H9 (cell line): Measurements from ENCODE around the gene TMPRSS3. TPM values are rescaled to one million over a fixed set of nuclear protein-coding genes. Genes with fewer than 3 reads are reported as not detected.

Experiments
- DNase-seq: peaks from one replicate; pipeline ENCODE4 v3.0.0-alpha.2; 2017
- H2AFZ ChIP-seq: one replicate; pipeline ENCODE4 v1.6.1; 2013; ENCODE audit warnings: mild to moderate bottlenecking, low read length, control low read depth, moderate library complexity
- H2AK5ac ChIP-seq: 2 replicates; pipeline ENCODE4 v1.6.1; 2013; ENCODE audit warnings: low read length, control low read depth, mixed read lengths; ENCODE audit not compliant: insufficient read length
- H2BK120ac ChIP-seq: one replicate; pipeline ENCODE4 v1.6.1; 2013; ENCODE audit warnings: low read depth, mild to moderate bottlenecking, low read length, control low read depth, inconsistent platforms; ENCODE audit not compliant: poor library complexity, severe bottlenecking
- H2BK12ac ChIP-seq: 2 replicates; pipeline ENCODE4 v1.6.1; 2013; ENCODE audit warnings: low read length, control low read depth, mixed read lengths, low read depth; ENCODE audit not compliant: insufficient read length
- H2BK15ac ChIP-seq: 2 replicates; pipeline ENCODE4 v1.6.1; 2013; ENCODE audit warnings: low read depth, low read length, control low read depth
- H2BK20ac ChIP-seq: one replicate; pipeline ENCODE4 v1.6.1; 2013; ENCODE audit warnings: low read depth, mild to moderate bottlenecking, low read length, control low read depth, inconsistent platforms; ENCODE audit not compliant: poor library complexity, severe bottlenecking
- H2BK5ac ChIP-seq: 2 replicates; pipeline ENCODE4 v1.6.1; 2013; ENCODE audit warnings: low read length, control low read depth, mixed read lengths; ENCODE audit not compliant: insufficient read length
- H3K14ac ChIP-seq: 2 replicates; pipeline ENCODE4 v1.6.1; 2013; ENCODE audit warnings: low read length, control low read depth; ENCODE audit not compliant: insufficient read depth
- H3K18ac ChIP-seq: 2 replicates; pipeline ENCODE4 v1.6.1; 2013; ENCODE audit warnings: low read depth, mild to moderate bottlenecking, mixed read lengths, low read length, control low read depth; ENCODE audit not compliant: insufficient read length
- H3K23ac ChIP-seq: 2 replicates; pipeline ENCODE4 v1.6.1; 2013; ENCODE audit warnings: low read length, control low read depth, mixed read lengths, low read depth; ENCODE audit not compliant: insufficient read length
- H3K23me2 ChIP-seq: 2 replicates; pipeline ENCODE4 v1.6.1; 2013; ENCODE audit warnings: low read depth, mild to moderate bottlenecking, mixed read lengths, low read length, control low read depth; ENCODE audit not compliant: insufficient read length, poor library complexity, severe bottlenecking
- H3K27ac ChIP-seq: 2 replicates; pipeline ENCODE4 v1.5.1; 2013; ENCODE audit warnings: low read length, control low read depth, mixed read lengths, low read depth; ENCODE audit not compliant: insufficient read length
- H3K27me3 ChIP-seq: 2 replicates; pipeline ENCODE4 v1.6.1; 2013; ENCODE audit warnings: low read length, control low read depth, inconsistent platforms; ENCODE audit not compliant: insufficient read depth
- H3K4ac ChIP-seq: 2 replicates; pipeline ENCODE4 v1.6.1; 2013; ENCODE audit warnings: low read depth, mild to moderate bottlenecking, control low read depth, inconsistent platforms, low read length, moderate library complexity
- H3K4me1 ChIP-seq: 2 replicates; pipeline ENCODE4 v1.6.1; 2013; ENCODE audit warnings: low read length, control low read depth, inconsistent platforms; ENCODE audit not compliant: insufficient read depth
- H3K4me2 ChIP-seq: 2 replicates; pipeline ENCODE4 v1.6.1; 2013; ENCODE audit warnings: low read length, control low read depth, mixed read lengths; ENCODE audit not compliant: insufficient read length, insufficient read depth
- H3K56ac ChIP-seq: 2 replicates; pipeline ENCODE4 v1.6.1; 2013; ENCODE audit warnings: low read depth, mild to moderate bottlenecking, mixed read lengths, low read length, control low read depth; ENCODE audit not compliant: insufficient read length
- H3K79me1 ChIP-seq: 2 replicates; pipeline ENCODE4 v1.6.1; 2013; ENCODE audit warnings: low read depth, mild to moderate bottlenecking, moderate library complexity, low read length, control low read depth, inconsistent platforms; ENCODE audit not compliant: insufficient read depth, poor library complexity, severe bottlenecking
- H3K79me2 ChIP-seq: 2 replicates; pipeline ENCODE4 v1.6.1; 2013; ENCODE audit warnings: low read length, control low read depth, inconsistent platforms; ENCODE audit not compliant: insufficient read depth
- H3K9ac ChIP-seq: 2 replicates; pipeline ENCODE4 v1.6.1; 2013; ENCODE audit warnings: low read length, control low read depth, mixed read lengths; ENCODE audit not compliant: insufficient read length; ENCODE audit errors: extremely low read depth
- H3K9me3 ChIP-seq: one replicate; pipeline ENCODE4 v1.6.1; 2013; ENCODE audit warnings: low read depth, low read length, inconsistent platforms; ENCODE audit not compliant: control insufficient read depth
- H3T11ph ChIP-seq: one replicate; pipeline ENCODE4 v1.6.1; 2013; ENCODE audit warnings: mild to moderate bottlenecking, low read length, control low read depth, inconsistent platforms
- H4K20me1 ChIP-seq: one replicate; pipeline ENCODE4 v1.6.1; 2013; ENCODE audit not compliant: control insufficient read depth, insufficient read length, insufficient read depth
- H4K5ac ChIP-seq: 2 replicates; pipeline ENCODE4 v1.6.1; 2013; ENCODE audit warnings: low read depth, mild to moderate bottlenecking, mixed read lengths, low read length, control low read depth; ENCODE audit not compliant: insufficient read length
- H4K8ac ChIP-seq: replicated peaks from 2 replicates; pipeline ENCODE4 v1.6.1; 2013; ENCODE audit warnings: low read length, control low read depth, mixed read lengths, low read depth; ENCODE audit not compliant: insufficient read length
- H4K91ac ChIP-seq: 2 replicates; pipeline ENCODE4 v1.6.1; 2013; ENCODE audit warnings: low read depth, mild to moderate bottlenecking, moderate library complexity, mixed read lengths, low read length, control low read depth; ENCODE audit not compliant: insufficient read length
- H3K27ac Mint-ChIP-seq, 3 experiments: 2 replicates in 2 of 3; 3 replicates in 1 of 3; pipeline ENCODE4 v1.8.0; 2020 to 2021; ENCODE audit warnings: mixed read lengths in 3 of 3, mild to moderate bottlenecking in 1 of 3, moderate library complexity in 1 of 3
- H3K27me3 Mint-ChIP-seq: 2 replicates; pipeline ENCODE4 v1.8.0; 2021; ENCODE audit warnings: low read depth, mild to moderate bottlenecking, moderate library complexity, mixed read lengths
- H3K36me3 Mint-ChIP-seq, 3 experiments: 2 replicates in 2 of 3; 3 replicates in 1 of 3; pipeline ENCODE4 v1.8.0; 2020 to 2021; ENCODE audit warnings: low read depth in 3 of 3, mixed read lengths in 3 of 3; ENCODE audit not compliant: insufficient read depth in 1 of 3
- H3K4me1 Mint-ChIP-seq, 2 experiments: 2 replicates each; pipeline ENCODE4 v1.8.0; 2020; ENCODE audit warnings: mixed read lengths in 2 of 2
- H3K4me3 Mint-ChIP-seq, 2 experiments: 2 replicates in 1 of 2; 3 replicates in 1 of 2; pipeline ENCODE4 v1.8.0; 2020 to 2021; ENCODE audit warnings: mild to moderate bottlenecking in 2 of 2, mixed read lengths in 2 of 2, moderate library complexity in 1 of 2
- H3K9me3 Mint-ChIP-seq, 2 experiments: 2 replicates in 1 of 2; 3 replicates in 1 of 2; pipeline ENCODE4 v1.8.0; 2020; ENCODE audit warnings: mild to moderate bottlenecking in 2 of 2, mixed read lengths in 2 of 2, moderate library complexity in 1 of 2
- CTCF ChIP-seq: fragments of 200-600 bp; sonication (generic); conservative IDR thresholded peaks from 3 replicates; pipeline ENCODE4 v1.8.0; 2021; ENCODE audit warnings: antibody characterized with exemption, mild to moderate bottlenecking
- WGBS: extraction: QIAGEN DNeasy Blood & Tissue Kit; methylation state at CpG from one replicate; pipeline ENCODE4 v1.1.7; 2013; ENCODE audit warnings: missing lambda C conversion rate, low lambda C conversion rate, mixed read lengths; ENCODE audit not compliant: insufficient read length; ENCODE audit errors: extremely low coverage; 5-methylcytosine and 5-hydroxymethylcytosine counted together
- total RNA-seq: library from RNA; stranded (reverse); gene quantifications from 2 replicates; pipeline ENCODE4 v1.2.1, GENCODE V29; 2021

The TMPRSS3 gene
- total RNA-seq, 1 experiment from 2014 or later: 0.31 TPM

- peaks cover 0 to 11% (median 0%) of the 10 kb centered on the region in 3 experiments; a peak in 3 of 7 replicates for H3K36me3 Mint-ChIP-seq
- peaks cover 18% of the 10 kb centered on the region for H3K27me3 Mint-ChIP-seq
- Histone ChIP-seq H3K4ac (no peak overlapping the region), H2AFZ (no peak overlapping the region), H2AK5ac (no peak overlapping the region), H4K91ac (no peak overlapping the region), H3K23me2 (no peaks in the 10 kb centered on the region), H4K5ac (no peak overlapping the region), H2BK15ac (no peak overlapping the region), H2BK12ac (no peak overlapping the region), H3K79me1 (no peaks in the 10 kb centered on the region), H3K18ac (no peak overlapping the region), H2BK120ac (no peak overlapping the region), H3T11ph (no peak overlapping the region), H3K9me3 (no peaks in the 10 kb centered on the region), H4K8ac (no peak overlapping the region), H3K27me3 (no peaks in the 10 kb centered on the region), H4K20me1 (peaks cover 2% of the 10 kb centered on the region), H3K79me2 (no peaks in the 10 kb centered on the region), H3K56ac (no peak overlapping the region), H3K23ac (no peak overlapping the region), H2BK5ac (no peak overlapping the region), H3K4me1 (peaks cover 6% of the 10 kb centered on the region; the same call in 1 of the 2 replicates), H2BK20ac (no peak overlapping the region), H3K27ac (no peak overlapping the region), H3K4me2 (no peak overlapping the region), H3K14ac (no peak overlapping the region; the same call in 1 of the 2 replicates), H3K9ac (no peak overlapping the region)
- no peak overlapping the region for H3K4me3 Mint-ChIP-seq
- H3K27ac Mint-ChIP-seq: no peak overlapping the region
- DNase-seq: no peak
- TF ChIP-seq CTCF: no peak
- H3K4me1 Mint-ChIP-seq: peaks cover 38 to 40% of the 10 kb centered on the region in 2 experiments
- no CpG with 5 or more reads among the region's 11 CpGs for WGBS
- H3K9me3 Mint-ChIP-seq: peaks cover 6 to 20% of the 10 kb centered on the region in 2 experiments
Observed at GRCh38 chr21:42386034-42386591, 9.7 kb downstream of the TMPRSS3 start.
